ENCODE data around the gene B3GNT2.
"Not testable (repeated sequence)": the region's sequence is repeated elsewhere in the genome, so short reads cannot be mapped to it uniquely, and the experiment has no call there.

Gene B3GNT2

GRCh38 chr2:62238236-62238635, 42.3 kb downstream of the B3GNT2 start:
- no peak for DNase-seq (ENCODE audit: low spot score)

GRCh38 chr2:62240546-62240945, 44.6 kb downstream of the B3GNT2 start:
- no peak for DNase-seq (ENCODE audit: low spot score)

DNA sequence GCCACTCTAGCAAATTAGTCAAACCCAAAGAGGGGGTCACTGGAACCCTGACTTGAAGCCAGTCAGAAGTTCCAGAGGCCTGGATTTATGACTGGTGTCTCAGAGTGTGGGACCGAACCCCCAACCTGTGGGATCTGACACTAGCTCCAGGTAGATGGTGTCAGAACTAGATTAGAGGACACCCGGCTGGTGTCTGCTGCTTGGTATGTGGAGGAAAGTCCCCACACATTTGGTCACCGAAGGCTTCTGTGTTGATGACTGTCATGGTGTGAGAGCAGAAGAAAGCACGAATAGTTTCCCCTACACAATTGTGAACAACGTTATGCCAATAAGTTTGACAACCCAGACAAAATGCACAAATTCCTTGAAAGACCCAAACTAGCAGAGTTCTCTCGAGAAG, 48.1 kb downstream of the B3GNT2 start:
- DNase-seq (ENCODE audit: low spot score): no peak

DNA sequence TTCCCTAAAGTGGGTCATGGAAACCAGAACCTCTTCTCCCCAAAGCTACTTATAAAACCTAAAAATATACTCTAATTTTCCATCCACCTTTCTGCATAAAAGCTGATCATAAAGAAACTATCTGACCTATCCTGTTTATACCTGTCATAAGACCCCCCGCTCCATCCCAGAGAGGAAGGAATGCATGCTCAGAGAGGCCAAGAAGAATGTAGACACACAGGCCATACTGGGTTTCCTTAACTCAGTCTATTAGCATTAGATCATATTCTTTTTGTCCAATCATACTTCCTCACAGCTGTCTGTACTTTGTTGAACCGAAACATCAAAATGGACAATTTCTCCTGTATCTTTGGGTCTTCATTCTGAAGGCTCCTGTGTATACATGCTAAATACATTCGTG, 52.3 kb downstream of the B3GNT2 start:
- DNase-seq (ENCODE audit: low spot score): no peak

GRCh38 chr2:62250239-62250638, 54.3 kb downstream of the B3GNT2 start:
- no peak for DNase-seq (ENCODE audit: low spot score)

DNA sequence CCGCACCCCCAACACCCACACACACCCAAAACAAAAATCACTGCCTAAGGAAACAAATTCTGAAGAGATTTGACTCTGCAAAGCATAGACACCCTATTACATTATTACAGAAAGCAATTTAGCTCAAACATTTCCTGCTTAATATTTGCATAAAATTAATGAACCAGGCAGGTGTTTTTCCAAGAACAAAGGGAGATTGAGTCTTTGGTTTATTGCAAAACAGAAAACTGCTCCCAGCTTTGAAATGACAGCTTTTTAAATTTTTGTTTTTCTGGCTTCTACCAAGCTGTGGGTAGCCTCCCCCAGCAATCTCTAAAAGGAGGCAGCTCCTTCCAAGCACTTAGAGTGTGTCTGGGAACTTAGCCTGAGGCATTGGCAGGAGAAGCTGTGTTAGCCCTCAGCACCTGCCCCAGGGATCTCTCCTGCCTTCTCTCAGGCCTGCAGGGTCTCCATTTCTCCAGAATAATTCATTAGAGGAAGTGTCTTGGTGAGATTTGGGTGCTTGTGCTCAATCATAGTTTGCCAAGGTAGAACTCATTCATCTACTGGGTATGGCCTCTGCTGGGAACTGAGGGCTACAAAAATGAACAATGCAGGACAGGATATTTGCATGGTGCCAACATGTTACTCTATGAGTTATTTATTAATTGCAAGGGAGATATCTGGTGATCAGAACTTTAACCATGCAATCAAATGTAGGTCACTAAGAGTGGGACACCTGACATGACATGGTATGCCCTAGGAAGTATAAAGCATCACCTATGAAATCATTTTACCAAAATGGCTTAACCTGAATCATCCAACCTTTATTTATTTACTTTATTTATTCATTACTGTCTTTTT, 58.7 kb downstream of the B3GNT2 start:
- no peak for DNase-seq (ENCODE audit: low spot score)

- DNase-seq (ENCODE audit: low spot score): no peak
Measured at GRCh38 chr2:62257466-62257865, 61.6 kb downstream of the B3GNT2 start.

DNA sequence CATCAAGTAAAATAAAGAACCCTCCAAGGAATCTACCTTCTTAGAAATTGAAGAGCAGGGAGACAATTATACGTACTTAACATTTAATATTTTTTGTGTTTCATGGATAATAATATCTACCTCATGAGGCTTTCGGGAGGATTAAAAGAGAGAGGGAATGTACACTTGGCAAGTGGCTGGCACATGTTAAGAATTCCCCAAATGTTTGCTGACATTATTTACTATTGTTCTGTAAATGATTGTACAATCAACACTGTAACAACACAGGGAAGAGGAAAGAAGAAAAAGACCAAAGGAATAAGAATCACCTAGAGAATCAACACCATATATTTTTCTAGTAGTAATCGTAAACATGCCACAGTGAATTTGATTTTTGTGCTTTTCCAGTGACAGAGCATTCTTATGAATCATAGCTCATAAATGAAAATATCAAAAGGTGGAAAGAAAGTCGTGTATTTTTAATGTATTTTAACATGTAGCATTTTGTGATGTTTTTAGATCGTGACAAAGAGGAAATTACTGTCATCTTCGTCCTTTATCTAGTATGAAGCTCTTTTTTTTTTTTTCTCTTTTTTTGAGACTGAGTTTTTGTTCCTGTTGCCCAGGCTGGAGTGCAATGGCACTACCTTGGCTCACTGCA, 67.3 kb downstream of the B3GNT2 start:
- DNase-seq (ENCODE audit: low spot score): no peak

GRCh38 chr2:62264186-62264585, 68.3 kb downstream of the B3GNT2 start:
- no peak for DNase-seq (ENCODE audit: low spot score)

DNA sequence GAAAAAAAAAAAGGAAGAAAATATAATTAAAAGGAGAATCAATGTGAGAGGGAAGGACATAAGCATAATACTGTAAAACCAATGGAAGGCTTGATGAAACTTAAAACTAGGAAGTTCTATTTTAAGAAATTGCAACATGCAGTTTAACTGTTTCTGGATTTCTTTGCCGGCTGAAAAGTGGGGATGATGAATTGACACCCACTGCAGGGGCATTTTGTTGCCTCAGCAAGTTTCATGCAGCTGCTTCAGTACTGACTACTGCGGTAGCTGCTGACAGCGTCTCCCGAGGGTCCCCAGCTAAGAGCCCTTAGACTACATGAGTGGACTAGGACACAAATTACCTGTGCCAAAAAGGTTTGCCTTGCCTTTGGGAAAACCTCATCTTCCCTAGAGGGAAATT, 69.2 kb downstream of the B3GNT2 start:
- no peak for DNase-seq (ENCODE audit: low spot score)

DNA sequence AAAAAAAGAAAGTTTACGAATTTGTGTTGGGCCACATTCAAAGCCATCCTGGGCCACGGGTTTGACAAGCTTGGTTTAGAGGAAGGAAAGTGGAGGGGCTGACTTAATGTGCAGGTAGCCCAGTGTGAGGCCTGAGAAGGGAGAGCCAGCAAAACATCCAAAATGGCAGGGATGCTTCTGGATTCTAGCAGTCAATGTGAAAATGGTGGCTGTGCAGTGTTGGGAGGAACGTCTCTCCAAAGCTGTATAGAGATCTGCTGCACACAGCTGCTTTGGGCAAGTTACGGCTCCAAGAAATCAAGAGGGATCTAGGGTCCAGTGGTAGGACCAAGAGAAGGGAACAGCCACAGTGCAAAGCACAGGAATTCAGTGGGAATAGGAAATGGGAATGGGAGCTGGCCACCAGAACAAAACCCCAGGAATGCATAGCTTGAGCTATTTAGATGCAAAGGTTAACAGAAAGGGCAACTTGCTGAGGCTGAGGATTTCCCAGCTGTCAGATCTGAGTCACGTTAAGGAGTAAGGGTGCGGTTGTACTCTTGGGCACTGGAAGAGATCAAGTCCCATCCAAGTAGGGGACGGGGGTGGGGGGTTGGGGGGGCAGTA, 70.6 kb downstream of the B3GNT2 start:
- DNase-seq (ENCODE audit: low spot score): no peak

GRCh38 chr2:62267696-62268095, 71.8 kb downstream of the B3GNT2 start:
- no peak for DNase-seq (ENCODE audit: low spot score)

GRCh38 chr2:62268681-62269188, 72.8 kb downstream of the B3GNT2 start:
- DNase-seq (ENCODE audit: low spot score): not testable (repeated sequence)

- no peak for DNase-seq (ENCODE audit: low spot score)
Measured at GRCh38 chr2:62270728-62271127, 74.8 kb downstream of the B3GNT2 start.
